ENCODE results near the gene AASDHPPT.

The AASDHPPT gene

DNA sequence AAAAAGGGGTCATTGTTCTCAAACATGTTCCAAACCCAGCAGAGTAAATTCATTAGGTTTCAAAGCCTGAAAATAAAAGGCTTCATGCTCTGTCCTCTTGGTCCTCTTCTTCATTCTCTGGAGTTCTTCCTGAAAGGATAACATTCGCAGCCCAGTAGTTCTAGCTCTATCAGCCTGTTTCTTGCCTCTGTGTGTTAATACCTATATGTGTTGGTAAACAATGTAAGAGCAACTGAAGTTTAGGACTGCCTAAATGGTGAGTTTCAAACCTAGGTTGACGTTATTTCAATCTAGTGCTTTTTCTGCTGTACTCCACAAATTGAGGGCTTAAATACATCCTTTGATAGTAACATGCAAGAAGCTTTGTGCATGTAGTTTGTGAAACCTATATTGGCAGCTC is 9.4 kb downstream of the AASDHPPT start:
- H3K14ac ChIP-seq (ENCODE audit: low read length in 2 of 2) = no peak overlapping the region

DNA sequence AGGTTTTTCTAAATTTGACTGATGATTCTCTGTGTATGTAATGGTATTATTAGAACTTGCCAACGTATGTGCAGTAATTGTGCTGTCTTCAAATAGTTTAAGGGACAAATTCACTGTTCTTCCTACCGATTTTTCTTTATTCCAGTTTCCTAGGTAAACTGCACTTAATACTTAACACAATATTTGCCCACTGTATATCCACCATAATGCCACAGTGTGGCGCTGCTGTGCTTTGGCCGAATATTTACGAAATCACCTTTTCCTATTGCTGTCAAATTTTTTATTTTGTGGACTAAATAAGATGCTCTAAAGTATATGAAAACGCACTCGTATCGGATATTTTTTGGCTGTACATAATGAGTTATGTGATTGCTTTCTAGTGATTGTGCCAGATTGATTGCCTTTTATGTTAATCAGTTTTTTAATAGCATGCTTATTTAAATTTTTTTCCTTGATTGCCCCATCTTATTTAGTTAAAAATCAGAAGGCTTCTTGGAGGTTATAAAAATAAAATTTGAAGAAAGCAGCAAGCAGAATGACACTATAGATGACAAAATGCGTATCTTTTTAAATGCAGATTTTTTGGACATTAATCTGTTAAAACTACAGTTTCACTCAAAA is 10.5 kb downstream of the AASDHPPT start:
- DNase-seq = peak; percentile 70
- H3K36me3 ChIP-seq (ENCODE audit: control insufficient read depth in 1 of 2, insufficient read depth in 2 of 2, low read depth in 1 of 2, low read length in 2 of 2) = peaks cover 4 to 40% of the 10 kb centered on the region in 2 experiments
- H2AFZ ChIP-seq (ENCODE audit: low read depth, low read length) = no peak overlapping the region
- H3K4ac ChIP-seq (ENCODE audit: low read depth in 1 of 2, low read length in 2 of 2) = no peak overlapping the region
- H3K14ac ChIP-seq (ENCODE audit: low read length in 2 of 2) = no peak overlapping the region
- no peak overlapping the region for H2BK12ac ChIP-seq (ENCODE audit: low read length in 2 of 2)
- no peaks in the 10 kb centered on the region for H3K27me3 ChIP-seq (ENCODE audit: control insufficient read depth in 1 of 2, insufficient read depth in 1 of 2, low read length in 2 of 2)
- no peak overlapping the region for H3K18ac ChIP-seq (ENCODE audit: low read depth in 1 of 2, low read length in 2 of 2)
- H2AK5ac ChIP-seq (ENCODE audit: low read length, severe bottlenecking) = no peak overlapping the region
- H3K27ac ChIP-seq (ENCODE audit: low read length, poor library complexity, severe bottlenecking) = no peak overlapping the region
- peak overlapping the region in 1 of 2 experiments; percentile 49 for H3K4me3 ChIP-seq (ENCODE audit: insufficient read depth in 1 of 2, low read depth in 1 of 2, low read length in 2 of 2)
- peaks cover 8% of the 10 kb centered on the region for H3K79me1 ChIP-seq (replicated peaks; ENCODE audit: low read length, poor library complexity, severe bottlenecking)
- peak overlapping the region; percentile 65 for H3K9ac ChIP-seq (ENCODE audit: low read length)
- no peak overlapping the region for H4K8ac ChIP-seq (ENCODE audit: low read length)
- H2BK5ac ChIP-seq (ENCODE audit: low read depth, low read length, poor library complexity, severe bottlenecking) = no peak overlapping the region
- 77% methylated on average over 5 of the region's 9 CpGs for WGBS
- no peaks in the 10 kb centered on the region for H3K9me3 ChIP-seq (ENCODE audit: control insufficient read depth, low read length)
- no peak overlapping the region for H3K23ac ChIP-seq (ENCODE audit: low read length in 2 of 2)
- H4K91ac ChIP-seq (ENCODE audit: low read length) = no peak overlapping the region
- no peak overlapping the region for H3K4me2 ChIP-seq (ENCODE audit: low read length, poor library complexity, severe bottlenecking)
- no peak overlapping the region for H2BK120ac ChIP-seq (ENCODE audit: low read depth, low read length)
- no peak overlapping the region for H2BK15ac ChIP-seq (ENCODE audit: low read depth, poor library complexity, severe bottlenecking)
- H3K4me1 ChIP-seq (ENCODE audit: control insufficient read depth, insufficient read depth, low read depth, low read length) = no peaks in the 10 kb centered on the region

More for the DNA sequence above, 9.4 kb downstream of the AASDHPPT start:
- H3K9ac ChIP-seq (ENCODE audit: low read length) = peak overlapping the region; percentile 65
- no peak overlapping the region for H3K4ac ChIP-seq (ENCODE audit: low read depth in 1 of 2, low read length in 2 of 2)
- H3K4me3 ChIP-seq (ENCODE audit: insufficient read depth in 1 of 2, low read depth in 1 of 2, low read length in 2 of 2) = peak overlapping the region in 1 of 2 experiments; percentile 49
- no peak overlapping the region for H3K18ac ChIP-seq (ENCODE audit: low read depth in 1 of 2, low read length in 2 of 2)
- no peak overlapping the region for H2AK5ac ChIP-seq (ENCODE audit: low read length, severe bottlenecking)
- no peak overlapping the region for H2BK5ac ChIP-seq (ENCODE audit: low read depth, low read length, poor library complexity, severe bottlenecking)
- no peak overlapping the region for H2BK12ac ChIP-seq (ENCODE audit: low read length in 2 of 2)
- no peak overlapping the region for H3K23ac ChIP-seq (ENCODE audit: low read length in 2 of 2)
- H2BK15ac ChIP-seq (ENCODE audit: low read depth, poor library complexity, severe bottlenecking) = no peak overlapping the region
- 96% methylated on average over 2 of the region's 2 CpGs for WGBS
- H3K36me3 ChIP-seq (ENCODE audit: control insufficient read depth in 1 of 2, insufficient read depth in 2 of 2, low read depth in 1 of 2, low read length in 2 of 2) = peaks cover 4 to 40% of the 10 kb centered on the region in 2 experiments
- H3K4me1 ChIP-seq (ENCODE audit: control insufficient read depth, insufficient read depth, low read depth, low read length) = no peaks in the 10 kb centered on the region
- peaks cover 6% of the 10 kb centered on the region for H3K79me1 ChIP-seq (replicated peaks; ENCODE audit: low read length, poor library complexity, severe bottlenecking)
- no peak for DNase-seq
- H4K91ac ChIP-seq (ENCODE audit: low read length) = no peak overlapping the region
- no peaks in the 10 kb centered on the region for H3K9me3 ChIP-seq (ENCODE audit: control insufficient read depth, low read length)
- H2BK120ac ChIP-seq (ENCODE audit: low read depth, low read length) = no peak overlapping the region
- peak overlapping the region; percentile 27 for H3K27ac ChIP-seq (ENCODE audit: low read length, poor library complexity, severe bottlenecking)
- H4K8ac ChIP-seq (ENCODE audit: low read length) = no peak overlapping the region
- no peaks in the 10 kb centered on the region for H3K27me3 ChIP-seq (ENCODE audit: control insufficient read depth in 1 of 2, insufficient read depth in 1 of 2, low read length in 2 of 2)
- no peak overlapping the region for H2AFZ ChIP-seq (ENCODE audit: low read depth, low read length)
- no peak overlapping the region for H3K4me2 ChIP-seq (ENCODE audit: low read length, poor library complexity, severe bottlenecking)

DNA sequence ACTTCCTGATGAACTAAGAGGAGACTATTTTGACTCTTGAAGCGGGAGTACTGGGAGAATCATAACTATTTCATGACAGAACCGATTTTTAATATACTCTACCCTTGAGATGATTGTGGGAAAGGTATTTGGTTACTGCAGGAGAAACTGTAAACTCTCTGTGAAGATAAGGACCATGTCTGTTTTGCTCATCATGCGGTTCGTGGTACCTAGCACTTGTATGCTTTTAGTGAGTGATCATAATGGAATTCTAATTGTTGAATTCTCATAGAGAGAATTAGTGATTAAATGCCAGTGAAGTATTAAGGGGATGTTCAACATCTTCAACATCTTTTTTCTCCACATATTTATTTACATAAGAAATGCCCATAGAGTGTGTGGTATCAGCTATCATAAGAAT is 11.4 kb downstream of the AASDHPPT start:
- no peak overlapping the region for H4K8ac ChIP-seq (ENCODE audit: low read length)
- H3K9ac ChIP-seq (ENCODE audit: low read length) = peak overlapping the region; percentile 28
- H2BK5ac ChIP-seq (ENCODE audit: low read depth, low read length, poor library complexity, severe bottlenecking) = no peak overlapping the region
- H3K18ac ChIP-seq (ENCODE audit: low read depth in 1 of 2, low read length in 2 of 2) = no peak overlapping the region
- H3K4ac ChIP-seq (ENCODE audit: low read depth in 1 of 2, low read length in 2 of 2) = no peak overlapping the region
- H3K36me3 ChIP-seq (ENCODE audit: control insufficient read depth in 1 of 2, insufficient read depth in 2 of 2, low read depth in 1 of 2, low read length in 2 of 2) = peaks cover 4 to 44% of the 10 kb centered on the region in 2 experiments
- no peak overlapping the region for H3K4me2 ChIP-seq (ENCODE audit: low read length, poor library complexity, severe bottlenecking)
- H2BK12ac ChIP-seq (ENCODE audit: low read length in 2 of 2) = no peak overlapping the region
- H3K14ac ChIP-seq (ENCODE audit: low read length in 2 of 2) = no peak overlapping the region
- no peak overlapping the region for H2AK5ac ChIP-seq (ENCODE audit: low read length, severe bottlenecking)
- H4K91ac ChIP-seq (ENCODE audit: low read length) = no peak overlapping the region
- no peak overlapping the region for H3K23ac ChIP-seq (ENCODE audit: low read length in 2 of 2)
- no peak overlapping the region for H2BK15ac ChIP-seq (ENCODE audit: low read depth, poor library complexity, severe bottlenecking)
- no peak overlapping the region for H3K4me3 ChIP-seq (ENCODE audit: insufficient read depth in 1 of 2, low read depth in 1 of 2, low read length in 2 of 2)
- H3K27ac ChIP-seq (ENCODE audit: low read length, poor library complexity, severe bottlenecking) = no peak overlapping the region
- no peaks in the 10 kb centered on the region for H3K27me3 ChIP-seq (ENCODE audit: control insufficient read depth in 1 of 2, insufficient read depth in 1 of 2, low read length in 2 of 2)
- peaks cover 9% of the 10 kb centered on the region for H3K79me1 ChIP-seq (replicated peaks; ENCODE audit: low read length, poor library complexity, severe bottlenecking)
- no peaks in the 10 kb centered on the region for H3K4me1 ChIP-seq (ENCODE audit: control insufficient read depth, insufficient read depth, low read depth, low read length)
- no peak overlapping the region for H2AFZ ChIP-seq (ENCODE audit: low read depth, low read length)
- WGBS = 32% methylated on average over 2 of the region's 4 CpGs
- H3K9me3 ChIP-seq (ENCODE audit: control insufficient read depth, low read length) = no peaks in the 10 kb centered on the region
- no peak overlapping the region for H2BK120ac ChIP-seq (ENCODE audit: low read depth, low read length)
- DNase-seq = peak; percentile 42

DNA sequence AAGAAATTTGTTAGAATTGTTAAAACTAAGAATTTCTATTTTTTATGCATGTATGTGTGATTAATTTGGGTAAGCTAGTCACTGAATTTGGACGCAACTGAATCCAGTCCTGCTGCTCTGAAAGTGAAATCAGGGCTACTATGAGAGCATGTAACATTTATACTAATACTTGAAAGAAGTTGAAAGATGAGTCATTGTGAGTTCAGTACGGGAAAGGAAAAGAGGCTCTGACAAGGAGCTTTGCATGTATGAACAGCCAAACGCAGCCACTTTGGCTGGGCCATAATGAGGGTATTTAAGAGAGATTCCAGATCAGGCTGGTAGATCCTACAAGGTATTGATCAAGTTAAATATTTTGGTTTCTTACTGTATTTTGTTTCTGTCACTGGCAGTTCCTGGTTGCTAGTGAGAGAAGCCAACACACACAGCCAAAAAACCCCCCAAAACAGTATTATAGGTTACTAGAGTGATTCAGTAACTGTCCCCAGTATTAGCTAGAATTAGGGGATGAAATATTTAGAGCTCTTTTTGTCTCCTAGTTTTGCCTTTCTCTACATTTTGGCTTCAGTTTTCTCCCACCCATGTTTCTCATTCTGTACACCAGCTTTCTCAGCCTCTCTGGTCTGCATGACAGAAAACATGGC is 14.1 kb downstream of the AASDHPPT start:
- DNase-seq = peak; percentile 84
- H3K4me2 ChIP-seq (ENCODE audit: low read length, poor library complexity, severe bottlenecking) = no peak overlapping the region
- WGBS = 23% methylated on average over 3 of the region's 3 CpGs

More for the DNA sequence above, 14.1 kb downstream of the AASDHPPT start:
- Histone ChIP-seq H4K91ac (ENCODE audit: low read length) (no peak overlapping the region), H3K4ac (ENCODE audit: low read depth in 1 of 2, low read length in 2 of 2) (no peak overlapping the region), H2BK12ac (ENCODE audit: low read length in 2 of 2) (no peak overlapping the region), H3K27ac (ENCODE audit: low read length, poor library complexity, severe bottlenecking) (peak overlapping the region; percentile 34), H4K8ac (ENCODE audit: low read length) (no peak overlapping the region), H3K27me3 (ENCODE audit: control insufficient read depth in 1 of 2, insufficient read depth in 1 of 2, low read length in 2 of 2) (no peaks in the 10 kb centered on the region), H3K4me3 (ENCODE audit: insufficient read depth in 1 of 2, low read depth in 1 of 2, low read length in 2 of 2) (no peak overlapping the region), H3K9me3 (ENCODE audit: control insufficient read depth, low read length) (no peaks in the 10 kb centered on the region), H2BK15ac (ENCODE audit: low read depth, poor library complexity, severe bottlenecking) (no peak overlapping the region), H2BK5ac (ENCODE audit: low read depth, low read length, poor library complexity, severe bottlenecking) (no peak overlapping the region), H2BK120ac (ENCODE audit: low read depth, low read length) (no peak overlapping the region), H2AK5ac (ENCODE audit: low read length, severe bottlenecking) (peak overlapping the region; percentile 62), H3K23ac (ENCODE audit: low read length in 2 of 2) (no peak overlapping the region), H2AFZ (ENCODE audit: low read depth, low read length) (no peak overlapping the region), H3K79me1 (replicated peaks; ENCODE audit: low read length, poor library complexity, severe bottlenecking) (peaks cover 7% of the 10 kb centered on the region), H3K36me3 (ENCODE audit: control insufficient read depth in 1 of 2, insufficient read depth in 2 of 2, low read depth in 1 of 2, low read length in 2 of 2) (peaks cover 3 to 65% of the 10 kb centered on the region in 2 experiments), H3K14ac (ENCODE audit: low read length in 2 of 2) (no peak overlapping the region), H3K4me1 (ENCODE audit: control insufficient read depth, insufficient read depth, low read depth, low read length) (no peaks in the 10 kb centered on the region), H3K18ac (ENCODE audit: low read depth in 1 of 2, low read length in 2 of 2) (no peak overlapping the region), H3K9ac (ENCODE audit: low read length) (no peak overlapping the region)

Data from mesenchymal stem cell (in vitro differentiated cells and primary cell).